ENCODE measurements around the gene PIWIL1. TPM values are rescaled to one million over a fixed set of nuclear protein-coding genes. Genes with fewer than 3 reads are reported as not detected.

The PIWIL1 gene
- total RNA-seq, 4 donors from 2014 or later, result not detected

DNA sequence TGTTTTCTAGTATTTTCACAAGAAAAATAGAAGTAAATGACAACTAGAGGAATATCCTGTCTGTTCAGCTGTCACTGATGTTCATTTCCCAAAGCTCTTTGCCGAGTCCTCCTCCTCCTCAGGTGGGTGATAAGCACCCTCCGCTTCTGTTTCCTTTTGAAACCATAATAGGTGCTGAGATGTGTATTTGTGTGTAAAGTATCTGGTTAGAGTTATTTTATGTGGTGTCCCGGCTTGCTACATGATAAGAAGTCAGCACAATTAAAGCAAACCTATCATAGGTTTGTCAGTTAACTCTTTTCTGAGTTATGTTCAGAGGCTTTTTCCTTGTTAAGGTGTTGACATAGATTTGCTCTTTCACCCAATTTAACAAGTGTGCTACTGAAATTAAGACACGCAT lies 82.4 kb downstream of the PIWIL1 start:
- TF ChIP-seq, protein P1, sequence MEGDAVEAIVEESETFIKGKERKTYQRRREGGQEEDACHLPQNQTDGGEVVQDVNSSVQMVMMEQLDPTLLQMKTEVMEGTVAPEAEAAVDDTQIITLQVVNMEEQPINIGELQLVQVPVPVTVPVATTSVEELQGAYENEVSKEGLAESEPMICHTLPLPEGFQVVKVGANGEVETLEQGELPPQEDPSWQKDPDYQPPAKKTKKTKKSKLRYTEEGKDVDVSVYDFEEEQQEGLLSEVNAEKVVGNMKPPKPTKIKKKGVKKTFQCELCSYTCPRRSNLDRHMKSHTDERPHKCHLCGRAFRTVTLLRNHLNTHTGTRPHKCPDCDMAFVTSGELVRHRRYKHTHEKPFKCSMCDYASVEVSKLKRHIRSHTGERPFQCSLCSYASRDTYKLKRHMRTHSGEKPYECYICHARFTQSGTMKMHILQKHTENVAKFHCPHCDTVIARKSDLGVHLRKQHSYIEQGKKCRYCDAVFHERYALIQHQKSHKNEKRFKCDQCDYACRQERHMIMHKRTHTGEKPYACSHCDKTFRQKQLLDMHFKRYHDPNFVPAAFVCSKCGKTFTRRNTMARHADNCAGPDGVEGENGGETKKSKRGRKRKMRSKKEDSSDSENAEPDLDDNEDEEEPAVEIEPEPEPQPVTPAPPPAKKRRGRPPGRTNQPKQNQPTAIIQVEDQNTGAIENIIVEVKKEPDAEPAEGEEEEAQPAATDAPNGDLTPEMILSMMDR (IDR thresholded peaks at IDR 0.05), result no peak
- no peak for TF ChIP-seq POLR2A (IDR thresholded peaks at IDR 0.05)
- Histone ChIP-seq H3K4me1 (no peaks in the 10 kb centered on the region), H3K27ac (no peak overlapping the region), H3K36me3 (no peaks in the 10 kb centered on the region), H3K27me3 (no peaks in the 10 kb centered on the region), H3K9me3 (no peaks in the 10 kb centered on the region), H3K4me3 (no peak overlapping the region)
- no peak for DNase-seq

DNA sequence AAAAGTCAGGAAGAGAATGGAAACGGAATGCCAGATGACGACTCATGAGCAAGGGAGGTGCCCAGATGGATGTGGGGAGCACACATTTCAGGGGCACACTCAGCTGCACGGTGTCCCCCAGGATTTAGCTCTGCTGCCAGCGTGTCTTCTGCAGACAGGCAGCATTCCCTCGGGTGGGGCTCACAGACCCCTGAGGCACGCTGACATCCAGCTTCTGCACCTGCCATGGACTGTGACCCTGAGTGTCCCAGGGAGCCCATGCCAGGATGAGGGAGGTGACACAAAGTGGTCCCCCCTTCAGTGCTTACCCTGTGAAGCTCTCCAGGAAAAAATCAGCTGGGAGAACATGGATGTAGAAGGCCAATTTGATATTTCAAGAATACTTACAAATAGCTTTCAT lies 84.2 kb downstream of the PIWIL1 start:
- no peak overlapping the region for H3K27ac ChIP-seq
- H3K27me3 ChIP-seq, result no peaks in the 10 kb centered on the region
- H3K4me1 ChIP-seq, result no peaks in the 10 kb centered on the region
- no peak for DNase-seq
- no peaks in the 10 kb centered on the region for H3K9me3 ChIP-seq
- no peak overlapping the region for H3K4me3 ChIP-seq
- TF ChIP-seq, protein P1 (IDR thresholded peaks at IDR 0.05), result no peak
- no peak for TF ChIP-seq POLR2A (IDR thresholded peaks at IDR 0.05)
- no peaks in the 10 kb centered on the region for H3K36me3 ChIP-seq

Other genes starting within 250 kb of the PIWIL1 start
- gene FZD10, start 175.4 kb upstream of the PIWIL1 start, total RNA-seq, result 1 to 10 TPM in 1 of 4 donors, under 1 TPM in 1, not detected in 2; 0.76 to 1.2 TPM